ENCODE data around the gene USP3.
"Not testable (repeated sequence)": the region's sequence is repeated elsewhere in the genome, so short reads cannot be mapped to it uniquely, and the experiment has no call there.

Gene USP3

DNA sequence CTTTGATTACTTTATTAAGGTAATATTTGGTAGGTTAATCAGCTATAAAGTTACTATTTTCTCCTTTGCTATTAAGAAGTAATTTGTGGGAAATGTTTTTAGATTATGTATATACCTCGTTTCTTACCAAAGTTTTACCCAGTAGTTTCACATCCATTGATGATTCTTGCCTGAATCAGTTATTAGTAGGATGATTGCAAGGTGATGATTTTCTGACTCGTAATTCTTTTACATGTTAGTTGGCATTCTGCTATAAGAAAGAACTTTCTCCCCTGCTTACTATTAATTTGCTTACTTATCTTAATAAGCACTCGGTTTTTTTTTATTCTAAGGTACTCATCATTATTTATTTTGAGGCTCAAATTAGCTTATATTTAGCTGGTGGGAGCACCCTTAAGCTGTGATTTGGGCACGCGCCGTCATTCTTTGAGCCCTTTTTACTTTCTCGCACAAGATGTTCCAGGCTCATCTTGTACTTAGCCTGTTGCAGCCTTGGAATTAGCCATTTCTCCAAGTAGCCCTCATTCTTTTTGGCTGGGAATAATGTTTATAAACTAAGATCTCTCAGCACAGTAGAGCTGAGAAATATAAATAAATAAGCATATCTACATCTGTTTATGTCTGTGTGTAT lies 15.3 kb downstream of the USP3 start:
- H3K23ac ChIP-seq (ENCODE audit: low read length) = no peak overlapping the region
- no peak overlapping the region for H3K9ac ChIP-seq (ENCODE audit: low read length)
- H2BK5ac ChIP-seq (ENCODE audit: low read depth, low read length, poor library complexity) = no peak overlapping the region
- no peak overlapping the region for H2BK120ac ChIP-seq (ENCODE audit: insufficient read depth, low read length, poor library complexity)
- no peak for DNase-seq
- no peaks in the 10 kb centered on the region for H3K79me2 ChIP-seq (ENCODE audit: control insufficient read depth, insufficient read depth, low read length, poor library complexity)
- no peak overlapping the region for H4K8ac ChIP-seq (ENCODE audit: low read depth, low read length)
- no peaks in the 10 kb centered on the region for H3K79me1 ChIP-seq (ENCODE audit: low read length)
- no peak overlapping the region for H3K14ac ChIP-seq (ENCODE audit: low read length)
- H4K91ac ChIP-seq (ENCODE audit: low read depth, low read length) = no peak overlapping the region
- no peak overlapping the region for H2BK12ac ChIP-seq (ENCODE audit: low read length)
- H3K27ac ChIP-seq (ENCODE audit: low read depth, low read length) = no peak overlapping the region
- H3K4me1 ChIP-seq (ENCODE audit: control insufficient read depth in 1 of 2, insufficient read depth in 2 of 2, low read length in 2 of 2) = peaks cover 0 to 5% of the 10 kb centered on the region in 2 experiments
- no peak overlapping the region for H3K4me3 ChIP-seq (ENCODE audit: low read depth, low read length)
- H3K4me2 ChIP-seq (ENCODE audit: low read length) = no peak overlapping the region
- no CpG with 5 or more reads among the region's 7 CpGs for WGBS (ENCODE audit: extremely low coverage, insufficient coverage, insufficient read length)
- H3K18ac ChIP-seq (ENCODE audit: low read length) = no peak overlapping the region
- no peak overlapping the region for H3K4ac ChIP-seq (ENCODE audit: low read depth, low read length)
- H2AFZ ChIP-seq (ENCODE audit: insufficient read depth, low read length, poor library complexity) = no peak overlapping the region
- no peak overlapping the region for H2AK5ac ChIP-seq (ENCODE audit: low read length)
- no peaks in the 10 kb centered on the region for H3K9me3 ChIP-seq (ENCODE audit: insufficient read depth, low read depth, low read length)
- no peaks in the 10 kb centered on the region for H3K27me3 ChIP-seq (ENCODE audit: insufficient read depth, low read length)
- no peak overlapping the region for H4K12ac ChIP-seq (ENCODE audit: low read depth, low read length)
- H3K36me3 ChIP-seq (ENCODE audit: control insufficient read depth in 1 of 2, insufficient read depth in 2 of 2, low read length in 2 of 2) = no peaks in the 10 kb centered on the region

DNA sequence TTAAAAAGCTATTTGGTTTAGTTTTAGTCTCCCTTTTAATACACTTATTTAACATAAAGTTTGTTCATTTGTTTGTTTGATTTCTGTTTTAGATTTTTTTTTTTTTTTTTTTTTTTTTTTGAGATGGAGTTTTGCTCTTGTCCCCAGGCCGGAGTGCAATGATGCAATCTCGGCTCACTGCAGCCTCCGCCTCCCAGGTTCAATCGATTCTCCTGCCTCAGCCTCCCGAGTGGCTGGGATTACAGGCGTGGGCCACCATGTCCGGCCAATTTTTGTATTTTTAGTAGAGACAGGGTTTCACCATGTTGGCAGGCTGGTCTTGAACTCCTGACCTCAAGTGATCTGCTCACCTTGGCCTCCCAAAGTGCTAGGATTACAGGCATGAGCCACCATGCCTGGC lies 16.1 kb downstream of the USP3 start:
- H3K27ac ChIP-seq (ENCODE audit: low read depth, low read length); H2AK5ac ChIP-seq (ENCODE audit: low read length); H2BK120ac ChIP-seq (ENCODE audit: insufficient read depth, low read length, poor library complexity); H3K4me2 ChIP-seq (ENCODE audit: low read length); H4K12ac ChIP-seq (ENCODE audit: low read depth, low read length); H3K14ac ChIP-seq (ENCODE audit: low read length); H4K8ac ChIP-seq (ENCODE audit: low read depth, low read length); DNase-seq; H3K79me1 ChIP-seq (ENCODE audit: low read length); H3K23ac ChIP-seq (ENCODE audit: low read length); H3K36me3 ChIP-seq (ENCODE audit: control insufficient read depth in 1 of 2, insufficient read depth in 2 of 2, low read length in 2 of 2); H3K9me3 ChIP-seq (ENCODE audit: insufficient read depth, low read depth, low read length); H3K4me1 ChIP-seq (ENCODE audit: control insufficient read depth in 1 of 2, insufficient read depth in 2 of 2, low read length in 2 of 2); H3K4me3 ChIP-seq (ENCODE audit: low read depth, low read length); H2AFZ ChIP-seq (ENCODE audit: insufficient read depth, low read length, poor library complexity); H3K27me3 ChIP-seq (ENCODE audit: insufficient read depth, low read length); H3K4ac ChIP-seq (ENCODE audit: low read depth, low read length); H3K79me2 ChIP-seq (ENCODE audit: control insufficient read depth, insufficient read depth, low read length, poor library complexity); H2BK12ac ChIP-seq (ENCODE audit: low read length); H2BK5ac ChIP-seq (ENCODE audit: low read depth, low read length, poor library complexity); H3K9ac ChIP-seq (ENCODE audit: low read length); H4K91ac ChIP-seq (ENCODE audit: low read depth, low read length); H3K18ac ChIP-seq (ENCODE audit: low read length): not testable (repeated sequence)
- WGBS (ENCODE audit: extremely low coverage, insufficient coverage, insufficient read length) = no CpG with 5 or more reads among the region's 7 CpGs

DNA sequence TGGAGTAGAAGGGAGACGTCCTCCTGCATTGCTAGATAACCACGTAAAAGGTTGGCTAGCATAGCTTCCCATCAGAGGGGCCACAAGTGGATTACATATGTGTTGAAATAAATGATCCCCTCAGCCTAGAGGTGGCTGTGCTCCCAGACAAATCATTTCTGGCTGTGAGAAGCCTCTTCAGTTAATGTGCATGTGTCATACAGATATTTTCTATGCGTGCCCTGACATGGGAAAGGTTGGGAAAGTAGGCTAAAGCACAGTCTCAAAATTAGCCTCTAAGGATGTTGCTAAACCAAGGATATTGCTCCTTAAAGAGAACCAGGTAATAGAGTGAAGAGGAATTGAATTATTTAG lies 17.8 kb downstream of the USP3 start:
- no peak overlapping the region for H2BK120ac ChIP-seq (ENCODE audit: insufficient read depth, low read length, poor library complexity)
- no peak overlapping the region for H2BK5ac ChIP-seq (ENCODE audit: low read depth, low read length, poor library complexity)
- H2BK12ac ChIP-seq (ENCODE audit: low read length) = no peak overlapping the region
- no peaks in the 10 kb centered on the region for H3K27me3 ChIP-seq (ENCODE audit: insufficient read depth, low read length)
- no peak overlapping the region for H3K14ac ChIP-seq (ENCODE audit: low read length)
- H3K79me2 ChIP-seq (ENCODE audit: control insufficient read depth, insufficient read depth, low read length, poor library complexity) = no peaks in the 10 kb centered on the region
- H3K23ac ChIP-seq (ENCODE audit: low read length) = no peak overlapping the region
- no peak overlapping the region for H2AFZ ChIP-seq (ENCODE audit: insufficient read depth, low read length, poor library complexity)
- no peak overlapping the region for H3K4ac ChIP-seq (ENCODE audit: low read depth, low read length)
- no peak overlapping the region for H3K4me3 ChIP-seq (ENCODE audit: low read depth, low read length)
- no peaks in the 10 kb centered on the region for H3K79me1 ChIP-seq (ENCODE audit: low read length)
- H4K91ac ChIP-seq (ENCODE audit: low read depth, low read length) = no peak overlapping the region
- no peak overlapping the region for H4K12ac ChIP-seq (ENCODE audit: low read depth, low read length)
- peaks cover 0 to 5% of the 10 kb centered on the region in 2 experiments for H3K4me1 ChIP-seq (ENCODE audit: control insufficient read depth in 1 of 2, insufficient read depth in 2 of 2, low read length in 2 of 2)
- H3K4me2 ChIP-seq (ENCODE audit: low read length) = no peak overlapping the region
- H4K8ac ChIP-seq (ENCODE audit: low read depth, low read length) = no peak overlapping the region
- H3K9me3 ChIP-seq (ENCODE audit: insufficient read depth, low read depth, low read length) = no peaks in the 10 kb centered on the region
- no peaks in the 10 kb centered on the region for H3K36me3 ChIP-seq (ENCODE audit: control insufficient read depth in 1 of 2, insufficient read depth in 2 of 2, low read length in 2 of 2)
- no peak overlapping the region for H3K9ac ChIP-seq (ENCODE audit: low read length)
- no peak overlapping the region for H2AK5ac ChIP-seq (ENCODE audit: low read length)
- peak; percentile 37 to 80 for DNase-seq
- WGBS (ENCODE audit: extremely low coverage, insufficient coverage, insufficient read length) = no CpG with 5 or more reads among the region's 3 CpGs
- no peak overlapping the region for H3K27ac ChIP-seq (ENCODE audit: low read depth, low read length)
- no peak overlapping the region for H3K18ac ChIP-seq (ENCODE audit: low read length)

GRCh38 chr15:63523306-63523990 lies 19.1 kb downstream of the USP3 start:
- no peaks in the 10 kb centered on the region for H3K36me3 ChIP-seq (ENCODE audit: control insufficient read depth in 1 of 2, insufficient read depth in 2 of 2, low read length in 2 of 2)
- H3K79me1 ChIP-seq (ENCODE audit: low read length) = no peaks in the 10 kb centered on the region
- H3K4me2 ChIP-seq (ENCODE audit: low read length) = no peak overlapping the region
- H3K9me3 ChIP-seq (ENCODE audit: insufficient read depth, low read depth, low read length) = no peaks in the 10 kb centered on the region
- WGBS (ENCODE audit: extremely low coverage, insufficient coverage, insufficient read length) = no CpG with 5 or more reads among the region's 4 CpGs
- DNase-seq = peak in 1 of 2 donors; percentile 31
- H3K4me3 ChIP-seq (ENCODE audit: low read depth, low read length) = no peak overlapping the region
- no peak overlapping the region for H2AK5ac ChIP-seq (ENCODE audit: low read length)
- no peak overlapping the region for H4K12ac ChIP-seq (ENCODE audit: low read depth, low read length)
- no peaks in the 10 kb centered on the region for H3K79me2 ChIP-seq (ENCODE audit: control insufficient read depth, insufficient read depth, low read length, poor library complexity)
- no peak overlapping the region for H3K4ac ChIP-seq (ENCODE audit: low read depth, low read length)
- H3K18ac ChIP-seq (ENCODE audit: low read length) = no peak overlapping the region
- H2BK5ac ChIP-seq (ENCODE audit: low read depth, low read length, poor library complexity) = no peak overlapping the region
- H4K8ac ChIP-seq (ENCODE audit: low read depth, low read length) = no peak overlapping the region
- no peak overlapping the region for H2AFZ ChIP-seq (ENCODE audit: insufficient read depth, low read length, poor library complexity)
- H3K27me3 ChIP-seq (ENCODE audit: insufficient read depth, low read length) = no peaks in the 10 kb centered on the region
- H2BK12ac ChIP-seq (ENCODE audit: low read length) = no peak overlapping the region
- H3K14ac ChIP-seq (ENCODE audit: low read length) = no peak overlapping the region
- no peak overlapping the region for H2BK120ac ChIP-seq (ENCODE audit: insufficient read depth, low read length, poor library complexity)
- no peak overlapping the region for H3K9ac ChIP-seq (ENCODE audit: low read length)
- H3K27ac ChIP-seq (ENCODE audit: low read depth, low read length) = no peak overlapping the region
- no peak overlapping the region for H4K91ac ChIP-seq (ENCODE audit: low read depth, low read length)
- H3K4me1 ChIP-seq (ENCODE audit: control insufficient read depth in 1 of 2, insufficient read depth in 2 of 2, low read length in 2 of 2) = peaks cover 0 to 2% of the 10 kb centered on the region in 2 experiments
- no peak overlapping the region for H3K23ac ChIP-seq (ENCODE audit: low read length)
